ENCODE measurements around the gene KRT7. TPM values are rescaled to one million over a fixed set of nuclear protein-coding genes. Genes with fewer than 3 reads are reported as not detected.

The KRT7 gene
- total and polyA plus RNA-seq, 9 donors: 0.31 to 7.1 (median 1.2) TPM

- Histone ChIP-seq H3K4me1 (ENCODE audit: control insufficient read depth, insufficient read depth, low read length) (peaks cover 71% of the 10 kb centered on the region), H3K4me3 (ENCODE audit: low read length) (no peak overlapping the region), H3K36me3 (ENCODE audit: control insufficient read depth, insufficient read depth, low read length) (no peaks in the 10 kb centered on the region), H3K9me3 (replicated peaks; ENCODE audit: control insufficient read depth, low read depth, low read length) (no peaks in the 10 kb centered on the region), H3K27ac (ENCODE audit: low read length) (no peak overlapping the region), H3K27me3 (ENCODE audit: control insufficient read depth, insufficient read depth, low read length) (peaks cover 23% of the 10 kb centered on the region)
- WGBS (ENCODE audit: insufficient coverage): 91% methylated on average over 3 of the region's 4 CpGs
- DNase-seq: peak; percentile 17
These were observed 27.3 kb upstream of the KRT7 start for GRCh38 chr12:52205612-52206303.

- no peak for DNase-seq
- H3K4me1 ChIP-seq (ENCODE audit: control insufficient read depth, insufficient read depth, low read length): peaks cover 64% of the 10 kb centered on the region
- H3K36me3 ChIP-seq (ENCODE audit: control insufficient read depth, insufficient read depth, low read length): no peaks in the 10 kb centered on the region
These were observed 26.6 kb upstream of the KRT7 start for GRCh38 chr12:52206304-52207040.

GRCh38 chr12:52207106-52207505 is 25.9 kb upstream of the KRT7 start:
- Histone ChIP-seq H3K27me3 (ENCODE audit: control insufficient read depth, insufficient read depth, low read length) (peaks cover 23% of the 10 kb centered on the region), H3K27ac (ENCODE audit: low read length) (no peak overlapping the region), H3K36me3 (ENCODE audit: control insufficient read depth, insufficient read depth, low read length) (no peaks in the 10 kb centered on the region), H3K4me3 (ENCODE audit: low read length) (no peak overlapping the region), H3K4me1 (ENCODE audit: control insufficient read depth, insufficient read depth, low read length) (peaks cover 60% of the 10 kb centered on the region), H3K9me3 (replicated peaks; ENCODE audit: control insufficient read depth, low read depth, low read length) (no peaks in the 10 kb centered on the region)
- no peak for DNase-seq
- WGBS (ENCODE audit: insufficient coverage): 95% methylated on average over 2 of the region's 2 CpGs

More at GRCh38 chr12:52206304-52207040, 26.6 kb upstream of the KRT7 start:
- 87% methylated on average over 9 of the region's 9 CpGs for WGBS (ENCODE audit: insufficient coverage)
- Histone ChIP-seq H3K9me3 (replicated peaks; ENCODE audit: control insufficient read depth, low read depth, low read length) (no peaks in the 10 kb centered on the region), H3K27me3 (ENCODE audit: control insufficient read depth, insufficient read depth, low read length) (peaks cover 23% of the 10 kb centered on the region), H3K4me3 (ENCODE audit: low read length) (no peak overlapping the region), H3K27ac (ENCODE audit: low read length) (no peak overlapping the region)

GRCh38 chr12:52207895-52208294 is 25.1 kb upstream of the KRT7 start:
- H3K4me3 ChIP-seq (ENCODE audit: low read length): no peak overlapping the region
- H3K9me3 ChIP-seq (replicated peaks; ENCODE audit: control insufficient read depth, low read depth, low read length): no peaks in the 10 kb centered on the region
- peaks cover 25% of the 10 kb centered on the region for H3K27me3 ChIP-seq (ENCODE audit: control insufficient read depth, insufficient read depth, low read length)
- H3K27ac ChIP-seq (ENCODE audit: low read length): no peak overlapping the region
- peaks cover 52% of the 10 kb centered on the region for H3K4me1 ChIP-seq (ENCODE audit: control insufficient read depth, insufficient read depth, low read length)
- DNase-seq: peak; percentile 85
- 2% methylated on average over 5 of the region's 10 CpGs for WGBS (ENCODE audit: insufficient coverage)
- H3K36me3 ChIP-seq (ENCODE audit: control insufficient read depth, insufficient read depth, low read length): no peaks in the 10 kb centered on the region

GRCh38 chr12:52208424-52209165 is 24.4 kb upstream of the KRT7 start:
- 51% methylated on average over 14 of the region's 18 CpGs for WGBS (ENCODE audit: insufficient coverage)
- Histone ChIP-seq H3K27me3 (ENCODE audit: control insufficient read depth, insufficient read depth, low read length) (peaks cover 25% of the 10 kb centered on the region), H3K36me3 (ENCODE audit: control insufficient read depth, insufficient read depth, low read length) (no peaks in the 10 kb centered on the region), H3K4me3 (ENCODE audit: low read length) (no peak overlapping the region), H3K9me3 (replicated peaks; ENCODE audit: control insufficient read depth, low read depth, low read length) (no peaks in the 10 kb centered on the region), H3K27ac (ENCODE audit: low read length) (no peak overlapping the region), H3K4me1 (ENCODE audit: control insufficient read depth, insufficient read depth, low read length) (peaks cover 45% of the 10 kb centered on the region)
- no peak for DNase-seq

GRCh38 chr12:52209321-52209720 is 23.7 kb upstream of the KRT7 start:
- WGBS (ENCODE audit: insufficient coverage): 60% methylated on average over 5 of the region's 8 CpGs
- H3K4me3 ChIP-seq (ENCODE audit: low read length): no peak overlapping the region
- peaks cover 42% of the 10 kb centered on the region for H3K4me1 ChIP-seq (ENCODE audit: control insufficient read depth, insufficient read depth, low read length)
- peaks cover 24% of the 10 kb centered on the region for H3K27me3 ChIP-seq (ENCODE audit: control insufficient read depth, insufficient read depth, low read length)
- H3K27ac ChIP-seq (ENCODE audit: low read length): no peak overlapping the region
- no peaks in the 10 kb centered on the region for H3K36me3 ChIP-seq (ENCODE audit: control insufficient read depth, insufficient read depth, low read length)
- DNase-seq: no peak
- no peaks in the 10 kb centered on the region for H3K9me3 ChIP-seq (replicated peaks; ENCODE audit: control insufficient read depth, low read depth, low read length)

- H3K4me1 ChIP-seq (ENCODE audit: control insufficient read depth, insufficient read depth, low read length): peaks cover 35% of the 10 kb centered on the region
- H3K27me3 ChIP-seq (ENCODE audit: control insufficient read depth, insufficient read depth, low read length): peaks cover 25% of the 10 kb centered on the region
- 27% methylated on average over 6 of the region's 7 CpGs for WGBS (ENCODE audit: insufficient coverage)
- H3K9me3 ChIP-seq (replicated peaks; ENCODE audit: control insufficient read depth, low read depth, low read length): no peaks in the 10 kb centered on the region
- H3K27ac ChIP-seq (ENCODE audit: low read length): no peak overlapping the region
- no peaks in the 10 kb centered on the region for H3K36me3 ChIP-seq (ENCODE audit: control insufficient read depth, insufficient read depth, low read length)
- DNase-seq: peak; percentile 58
- H3K4me3 ChIP-seq (ENCODE audit: low read length): no peak overlapping the region
These were observed 22.7 kb upstream of the KRT7 start for GRCh38 chr12:52210186-52210924.

GRCh38 chr12:52210925-52211650 is 22.0 kb upstream of the KRT7 start:
- 51% methylated on average over 8 of the region's 10 CpGs for WGBS (ENCODE audit: insufficient coverage)
- H3K36me3 ChIP-seq (ENCODE audit: control insufficient read depth, insufficient read depth, low read length): no peaks in the 10 kb centered on the region
- H3K9me3 ChIP-seq (replicated peaks; ENCODE audit: control insufficient read depth, low read depth, low read length): no peaks in the 10 kb centered on the region
- no peak overlapping the region for H3K27ac ChIP-seq (ENCODE audit: low read length)
- peaks cover 30% of the 10 kb centered on the region for H3K27me3 ChIP-seq (ENCODE audit: control insufficient read depth, insufficient read depth, low read length)
- H3K4me3 ChIP-seq (ENCODE audit: low read length): no peak overlapping the region
- H3K4me1 ChIP-seq (ENCODE audit: control insufficient read depth, insufficient read depth, low read length): peaks cover 27% of the 10 kb centered on the region
- DNase-seq: no peak

- H3K36me3 ChIP-seq (ENCODE audit: control insufficient read depth, insufficient read depth, low read length): no peaks in the 10 kb centered on the region
- no peak overlapping the region for H3K27ac ChIP-seq (ENCODE audit: low read length)
- no peak for DNase-seq
- H3K4me1 ChIP-seq (ENCODE audit: control insufficient read depth, insufficient read depth, low read length): peaks cover 20% of the 10 kb centered on the region
- no peak overlapping the region for H3K4me3 ChIP-seq (ENCODE audit: low read length)
- WGBS (ENCODE audit: insufficient coverage): 79% methylated on average over 6 of the region's 13 CpGs
- H3K27me3 ChIP-seq (ENCODE audit: control insufficient read depth, insufficient read depth, low read length): peaks cover 30% of the 10 kb centered on the region
- H3K9me3 ChIP-seq (replicated peaks; ENCODE audit: control insufficient read depth, low read depth, low read length): no peaks in the 10 kb centered on the region
These were observed 21.1 kb upstream of the KRT7 start for GRCh38 chr12:52211716-52212585.
